ENCODE results near the gene ISCU. TPM values are rescaled to one million over a fixed set of nuclear protein-coding genes. Genes with fewer than 3 reads are reported as not detected.

The ISCU gene
- total and polyA plus RNA-seq, 4 experiments from 2014 or later: 182 to 316 (median 231) TPM

- Histone ChIP-seq H3K27ac (ENCODE audit: low read depth, low read length) (peak overlapping the region; percentile 96), H3K27me3 (ENCODE audit: insufficient read depth, low read length) (no peaks in the 10 kb centered on the region), H3K36me3 (ENCODE audit: insufficient read depth, low read length) (peaks cover 38% of the 10 kb centered on the region), H3K4me3 (ENCODE audit: low read length in 2 of 2) (peak overlapping the region; percentile 78 to 87), H3K9me3 (ENCODE audit: control insufficient read depth in 1 of 2, low read length in 2 of 2) (no peaks in the 10 kb centered on the region), H3K4me1 (ENCODE audit: insufficient read depth, low read length) (peaks cover 65% of the 10 kb centered on the region)
- intact Hi-C loops (cut with micrococcal nuclease): loop anchor here (1.0 to 10.0 kb wide), 8 partner anchors 55 to 801 kb away; partner anchors contain the start of genes PRDM4, SELPLG and USP30
- peak; percentile 85 to 93 (median 87) for DNase-seq
- H3K36me3 Mint-ChIP-seq: peaks cover 31 to 65% of the 10 kb centered on the region in 2 donors
- peak overlapping the region; percentile 94 to 100 (median 100) for H3K4me3 Mint-ChIP-seq
- H3K4me1 Mint-ChIP-seq: peaks cover 33 to 79% (median 55%) of the 10 kb centered on the region in 4 donors
- ChIA-PET CTCF (ENCODE audit: partially characterized antibody) (interaction anchor here (0.7 to 17.1 kb wide), 19 partner anchors 10 to 387 kb away, joined by 3 to 339 read pairs (median 4); partner anchors contain the start of gene SELPLG), POLR2A (ENCODE audit: partially characterized antibody) (interaction anchor here (0.7 to 14.6 kb wide), 19 partner anchors 8 to 878 kb away, joined by 3 to 245 read pairs (median 6); partner anchors contain the start of genes ALKBH2, PWP1, SELPLG and SSH1)
- H3K9me3 Mint-ChIP-seq: no peaks in the 10 kb centered on the region
- peak overlapping the region; percentile 93 to 100 (median 98) for H3K27ac Mint-ChIP-seq
- no peaks in the 10 kb centered on the region for H3K27me3 Mint-ChIP-seq
These were observed 874 bp downstream of the ISCU start for GRCh38 chr12:108563136-108563803.

DNA sequence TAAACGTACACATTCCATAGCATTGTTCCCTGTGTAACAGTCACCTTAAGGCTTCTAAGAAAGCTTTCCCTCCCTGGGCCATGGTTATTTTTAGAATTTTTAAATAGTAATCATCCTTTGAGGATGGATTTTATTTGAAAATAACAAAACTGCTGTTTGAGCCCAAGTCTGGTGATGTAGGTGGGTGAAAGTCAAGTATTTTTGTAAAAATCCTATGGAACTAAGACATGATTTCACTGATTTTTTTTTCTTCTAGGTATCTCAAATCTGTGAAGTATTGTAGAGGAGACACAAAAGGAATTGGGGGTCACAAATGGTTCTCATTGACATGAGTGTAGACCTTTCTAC, 1.4 kb downstream of the ISCU start:
- peak overlapping the region in 7 of 8 donors; percentile 94 to 100 (median 100) for H3K4me3 Mint-ChIP-seq

GRCh38 chr12:108564724-108565123, 2.3 kb downstream of the ISCU start:
- H3K36me3 Mint-ChIP-seq: peaks cover 40 to 74% of the 10 kb centered on the region in 2 donors
- no peaks in the 10 kb centered on the region for H3K27me3 Mint-ChIP-seq
- intact Hi-C loops (cut with micrococcal nuclease): loop anchor here (5.0 to 10.0 kb wide), 2 partner anchors 590 to 802 kb away; partner anchors contain the start of gene PRDM4
- H3K4me1 Mint-ChIP-seq: peaks cover 34 to 82% (median 58%) of the 10 kb centered on the region in 4 donors
- Histone ChIP-seq H3K36me3 (ENCODE audit: insufficient read depth, low read length) (peaks cover 38% of the 10 kb centered on the region), H3K4me1 (ENCODE audit: insufficient read depth, low read length) (peaks cover 65% of the 10 kb centered on the region), H3K9me3 (ENCODE audit: control insufficient read depth in 1 of 2, low read length in 2 of 2) (no peaks in the 10 kb centered on the region), H3K27me3 (ENCODE audit: insufficient read depth, low read length) (no peaks in the 10 kb centered on the region), H3K4me3 (ENCODE audit: low read length in 2 of 2) (no peak overlapping the region), H3K27ac (ENCODE audit: low read depth, low read length) (no peak overlapping the region)
- no peaks in the 10 kb centered on the region for H3K9me3 Mint-ChIP-seq
- CTCF ChIA-PET (ENCODE audit: partially characterized antibody): interaction anchor here (0.6 to 17.1 kb wide), 15 partner anchors 8 to 815 kb away, joined by 3 to 339 read pairs (median 5); partner anchors contain the start of gene SELPLG
- POLR2A ChIA-PET (ENCODE audit: partially characterized antibody): interaction anchor here (0.7 to 14.6 kb wide), 4 partner anchors 52 to 126 kb away, joined by 3 to 245 read pairs (median 69); partner anchors contain the start of gene SELPLG
- H3K27ac Mint-ChIP-seq: peak overlapping the region in 4 of 7 donors; percentile 29 to 99 (median 58)
- DNase-seq: no peak
- no peak overlapping the region for H3K4me3 Mint-ChIP-seq

More for the DNA sequence above, 1.4 kb downstream of the ISCU start:
- intact Hi-C loops (cut with micrococcal nuclease): loop anchor here (1.0 to 10.0 kb wide), 8 partner anchors 55 to 801 kb away; partner anchors contain the start of genes PRDM4, SELPLG and USP30
- peaks cover 38% of the 10 kb centered on the region for H3K36me3 ChIP-seq (ENCODE audit: insufficient read depth, low read length)
- no peaks in the 10 kb centered on the region for H3K9me3 Mint-ChIP-seq
- peaks cover 36 to 81% (median 56%) of the 10 kb centered on the region in 4 donors for H3K4me1 Mint-ChIP-seq
- H3K27me3 ChIP-seq (ENCODE audit: insufficient read depth, low read length): no peaks in the 10 kb centered on the region
- ChIA-PET CTCF (ENCODE audit: partially characterized antibody) (interaction anchor here (0.7 to 17.1 kb wide), 16 partner anchors 9 to 532 kb away, joined by 3 to 339 read pairs (median 4); partner anchors contain the start of gene SELPLG), POLR2A (ENCODE audit: partially characterized antibody) (interaction anchor here (0.9 to 14.6 kb wide), 5 partner anchors 53 to 241 kb away, joined by 3 to 245 read pairs (median 6); partner anchors contain the start of gene SELPLG)
- H3K9me3 ChIP-seq (ENCODE audit: control insufficient read depth in 1 of 2, low read length in 2 of 2): no peaks in the 10 kb centered on the region
- peak overlapping the region in 1 of 2 donors; percentile 78 for H3K4me3 ChIP-seq (ENCODE audit: low read length in 2 of 2)
- H3K4me1 ChIP-seq (ENCODE audit: insufficient read depth, low read length): peaks cover 65% of the 10 kb centered on the region
- peak overlapping the region; percentile 96 for H3K27ac ChIP-seq (ENCODE audit: low read depth, low read length)
- no peaks in the 10 kb centered on the region for H3K27me3 Mint-ChIP-seq
- peaks cover 36 to 70% of the 10 kb centered on the region in 2 donors for H3K36me3 Mint-ChIP-seq
- H3K27ac Mint-ChIP-seq: peak overlapping the region; percentile 93 to 100 (median 98)
- DNase-seq: no peak

DNA sequence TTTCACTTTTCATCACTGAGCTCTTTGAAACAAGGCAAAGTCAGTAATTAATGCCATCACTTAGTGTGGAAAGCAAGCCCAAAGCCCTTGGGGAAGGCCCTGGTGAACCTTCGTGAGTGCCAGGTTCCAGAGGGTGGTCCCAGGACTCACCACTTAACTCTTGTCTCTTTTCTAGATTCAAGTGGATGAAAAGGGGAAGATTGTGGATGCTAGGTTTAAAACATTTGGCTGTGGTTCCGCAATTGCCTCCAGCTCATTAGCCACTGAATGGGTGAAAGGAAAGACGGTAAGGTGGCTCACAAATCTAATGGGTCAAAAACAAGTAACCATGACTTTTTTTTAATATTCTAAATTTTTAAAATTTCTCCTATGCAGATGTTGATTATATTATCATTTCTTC, 2.8 kb downstream of the ISCU start:
- Mint-ChIP-seq H3K27ac (peak overlapping the region in 5 of 7 donors; percentile 57 to 99 (median 83)), H3K27me3 (no peaks in the 10 kb centered on the region), H3K4me3 (no peak overlapping the region), H3K9me3 (no peaks in the 10 kb centered on the region), H3K36me3 (peaks cover 40 to 71% of the 10 kb centered on the region in 2 donors), H3K4me1 (peaks cover 31 to 82% (median 55%) of the 10 kb centered on the region in 4 donors)
- peaks cover 65% of the 10 kb centered on the region for H3K4me1 ChIP-seq (ENCODE audit: insufficient read depth, low read length)
- H3K36me3 ChIP-seq (ENCODE audit: insufficient read depth, low read length): peaks cover 38% of the 10 kb centered on the region
- DNase-seq: no peak
- POLR2A ChIA-PET (ENCODE audit: partially characterized antibody): interaction anchor here (0.7 to 14.6 kb wide), 3 partner anchors 52 to 69 kb away, joined by 3 to 245 read pairs (median 135); partner anchors contain the start of gene SELPLG
- no peaks in the 10 kb centered on the region for H3K9me3 ChIP-seq (ENCODE audit: control insufficient read depth in 1 of 2, low read length in 2 of 2)
- CTCF ChIA-PET (ENCODE audit: partially characterized antibody): interaction anchor here (0.6 to 17.1 kb wide), 8 partner anchors 11 to 814 kb away, joined by 3 to 339 read pairs (median 32); partner anchors contain the start of gene SELPLG
- no peak overlapping the region for H3K27ac ChIP-seq (ENCODE audit: low read depth, low read length)
- no peak overlapping the region for H3K4me3 ChIP-seq (ENCODE audit: low read length in 2 of 2)
- intact Hi-C loops (cut with micrococcal nuclease): loop anchor here (10.0 kb wide), 1 partner anchor 590 kb away; no protein-coding TSS in a partner anchor
- no peaks in the 10 kb centered on the region for H3K27me3 ChIP-seq (ENCODE audit: insufficient read depth, low read length)

- POLR2A ChIA-PET (ENCODE audit: partially characterized antibody): interaction anchor here (0.6 to 14.6 kb wide), 4 partner anchors 10 to 98 kb away, joined by 3 to 245 read pairs (median 70); partner anchors contain the start of gene SELPLG
- intact Hi-C loops (cut with micrococcal nuclease): loop anchor here (10.0 kb wide), 1 partner anchor 589 kb away; no protein-coding TSS in a partner anchor
- H3K4me3 Mint-ChIP-seq: no peak overlapping the region
These were observed 3.6 kb downstream of the ISCU start for GRCh38 chr12:108565976-108566375.

DNA sequence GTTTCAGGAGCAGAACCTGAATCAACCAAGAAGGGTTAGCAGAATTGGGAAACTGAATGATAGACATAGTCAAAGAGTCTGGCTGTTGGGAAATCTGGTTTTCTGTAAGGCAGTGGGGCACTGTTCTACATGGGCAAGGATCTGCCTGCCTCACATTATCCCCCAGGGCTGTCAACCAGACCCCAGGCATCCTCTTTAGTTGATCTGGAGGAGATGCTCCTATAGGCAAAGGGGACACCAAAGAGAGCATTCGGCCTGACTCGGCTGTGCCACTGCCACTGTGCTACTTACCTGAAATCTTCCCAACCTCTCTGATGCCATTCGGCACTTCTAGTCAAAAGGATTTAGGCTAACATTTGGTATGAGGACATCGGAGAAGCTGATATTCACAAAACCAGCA, 4.1 kb downstream of the ISCU start:
- peak overlapping the region; percentile 22 for H3K27ac ChIP-seq (ENCODE audit: low read depth, low read length)
- intact Hi-C loops (cut with micrococcal nuclease): loop anchor here (10.0 kb wide), 1 partner anchor 588 kb away; no protein-coding TSS in a partner anchor
- peaks cover 33 to 83% (median 56%) of the 10 kb centered on the region in 4 donors for H3K4me1 Mint-ChIP-seq
- ChIA-PET CTCF (ENCODE audit: partially characterized antibody) (interaction anchor here (1.0 to 17.1 kb wide), 7 partner anchors 51 to 385 kb away, joined by 3 to 339 read pairs (median 50); partner anchors contain the start of gene SELPLG), POLR2A (ENCODE audit: partially characterized antibody) (interaction anchor here (0.8 to 14.6 kb wide), 3 partner anchors 51 to 98 kb away, joined by 3 to 245 read pairs (median 135); partner anchors contain the start of gene SELPLG)
- peaks cover 43 to 65% of the 10 kb centered on the region in 2 donors for H3K36me3 Mint-ChIP-seq
- peaks cover 74% of the 10 kb centered on the region for H3K4me1 ChIP-seq (ENCODE audit: insufficient read depth, low read length)
- peaks cover 38% of the 10 kb centered on the region for H3K36me3 ChIP-seq (ENCODE audit: insufficient read depth, low read length)
- no peak for DNase-seq
- no peaks in the 10 kb centered on the region for H3K27me3 Mint-ChIP-seq
- no peak overlapping the region for H3K4me3 Mint-ChIP-seq
- H3K9me3 Mint-ChIP-seq: no peaks in the 10 kb centered on the region
- H3K9me3 ChIP-seq (ENCODE audit: control insufficient read depth in 1 of 2, low read length in 2 of 2): no peaks in the 10 kb centered on the region
- H3K27ac Mint-ChIP-seq: peak overlapping the region; percentile 70 to 93 (median 82)
- H3K4me3 ChIP-seq (ENCODE audit: low read length in 2 of 2): no peak overlapping the region
- no peaks in the 10 kb centered on the region for H3K27me3 ChIP-seq (ENCODE audit: insufficient read depth, low read length)

More at GRCh38 chr12:108565976-108566375, 3.6 kb downstream of the ISCU start:
- peaks cover 70% of the 10 kb centered on the region for H3K4me1 ChIP-seq (ENCODE audit: insufficient read depth, low read length)
- H3K36me3 Mint-ChIP-seq: peaks cover 43 to 70% of the 10 kb centered on the region in 2 donors
- peaks cover 38% of the 10 kb centered on the region for H3K36me3 ChIP-seq (ENCODE audit: insufficient read depth, low read length)
- peak overlapping the region; percentile 70 to 93 (median 82) for H3K27ac Mint-ChIP-seq
- peaks cover 33 to 83% (median 56%) of the 10 kb centered on the region in 4 donors for H3K4me1 Mint-ChIP-seq
- H3K27me3 Mint-ChIP-seq: no peaks in the 10 kb centered on the region
- DNase-seq: peak; percentile 45 to 80 (median 50)
- no peak overlapping the region for H3K4me3 ChIP-seq (ENCODE audit: low read length in 2 of 2)
- no peaks in the 10 kb centered on the region for H3K27me3 ChIP-seq (ENCODE audit: insufficient read depth, low read length)
- CTCF ChIA-PET (ENCODE audit: partially characterized antibody): interaction anchor here (1.0 to 17.1 kb wide), 7 partner anchors 51 to 385 kb away, joined by 3 to 339 read pairs (median 50); partner anchors contain the start of gene SELPLG
- peak overlapping the region; percentile 22 for H3K27ac ChIP-seq (ENCODE audit: low read depth, low read length)
- no peaks in the 10 kb centered on the region for H3K9me3 ChIP-seq (ENCODE audit: control insufficient read depth in 1 of 2, low read length in 2 of 2)
- H3K9me3 Mint-ChIP-seq: no peaks in the 10 kb centered on the region
